GM12801 (cell line): Measurements from ENCODE around the gene PEX26.

Source experiments
- CTCF ChIP-seq: IDR thresholded peaks from one replicate; pipeline ENCODE4 v1.5.1; 2011; ENCODE audit warnings: control low read depth; ENCODE audit not compliant: insufficient read length; ENCODE audit errors: extremely low read depth

PEX26 gene

DNA sequence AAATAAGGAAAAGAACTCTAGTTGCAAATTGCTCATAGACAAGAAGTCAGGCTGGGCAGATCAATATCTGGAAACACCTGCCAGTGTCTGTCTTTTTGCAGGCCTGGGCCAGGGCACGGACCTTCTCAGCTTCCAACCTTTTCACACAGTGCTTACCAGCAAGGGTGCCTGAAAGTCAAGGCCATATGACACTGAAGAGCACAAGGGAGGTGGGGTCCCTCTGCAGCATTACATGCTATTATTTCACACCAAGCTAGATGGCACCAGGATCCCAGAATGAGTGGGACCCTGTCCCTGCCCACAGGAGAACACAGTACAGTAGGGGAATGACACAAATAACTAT is 5.9 kb upstream of the PEX26 start:
- TF ChIP-seq CTCF: no peak

GRCh38 chr22:18073467-18073866 is 4.3 kb upstream of the PEX26 start:
- no peak for TF ChIP-seq CTCF

GRCh38 chr22:18075101-18075719 is 2.6 kb upstream of the PEX26 start:
- no peak for TF ChIP-seq CTCF

GRCh38 chr22:18075720-18076497 is 1.9 kb upstream of the PEX26 start:
- no peak for TF ChIP-seq CTCF

GRCh38 chr22:18077087-18077638 is 627 bp upstream of the PEX26 start:
- TF ChIP-seq CTCF: no peak

DNA sequence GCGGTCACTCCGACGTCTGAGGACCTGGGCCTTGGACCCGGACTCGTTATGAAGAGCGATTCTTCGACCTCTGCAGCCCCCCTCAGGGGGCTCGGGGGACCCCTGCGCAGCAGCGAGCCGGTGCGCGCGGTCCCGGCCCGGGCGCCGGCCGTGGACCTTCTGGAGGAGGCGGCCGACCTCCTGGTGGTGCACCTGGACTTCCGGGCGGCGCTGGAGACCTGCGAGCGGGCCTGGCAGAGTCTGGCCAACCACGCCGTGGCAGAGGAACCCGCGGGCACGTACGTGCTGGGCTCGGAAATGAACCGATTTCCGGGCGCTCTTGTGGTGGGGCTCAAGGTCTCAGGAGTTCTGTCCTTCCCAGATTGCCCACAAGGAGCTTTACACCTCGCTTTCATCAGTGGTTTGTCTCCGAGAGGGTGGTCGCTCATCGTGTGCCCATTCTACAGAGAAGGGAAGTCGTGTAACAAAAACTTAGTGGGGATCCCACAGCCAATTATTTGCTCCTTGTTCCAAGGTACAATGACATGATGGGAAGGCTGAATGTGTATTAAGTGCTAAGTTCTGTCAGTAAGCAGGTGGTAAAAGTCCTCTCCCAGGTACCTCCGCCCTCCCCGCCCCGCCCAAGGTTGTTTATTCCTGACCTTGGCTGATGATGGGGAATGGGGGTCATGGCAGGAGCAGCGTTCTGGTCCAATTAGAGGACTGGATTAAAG is 695 bp downstream of the PEX26 start:
- TF ChIP-seq CTCF: no peak

DNA sequence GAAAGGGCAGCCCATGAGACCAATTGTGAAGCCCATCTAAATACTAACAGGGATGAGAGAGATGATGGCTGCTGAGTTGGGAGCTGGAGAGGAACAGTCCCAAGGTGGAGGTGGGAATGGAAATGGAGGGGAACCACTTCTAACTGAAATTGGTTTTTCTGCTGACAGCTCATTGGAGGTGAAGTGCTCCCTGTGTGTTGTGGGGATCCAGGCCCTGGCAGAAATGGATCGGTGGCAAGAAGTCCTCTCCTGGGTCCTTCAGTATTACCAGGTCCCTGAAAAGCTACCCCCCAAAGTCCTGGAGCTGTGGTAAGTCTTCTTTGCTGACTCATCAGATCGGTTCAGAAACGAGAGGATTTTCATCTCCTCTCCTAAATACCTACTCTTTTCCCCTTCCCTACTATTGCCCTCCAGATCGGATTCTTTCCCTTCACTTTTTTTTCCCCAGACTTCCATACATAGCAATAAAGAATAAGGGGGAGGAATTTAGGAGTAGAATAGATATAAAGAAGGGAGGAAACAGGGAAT is 2.0 kb downstream of the PEX26 start:
- no peak for TF ChIP-seq CTCF
